ENCODE results near the gene ST6GALNAC2. TPM values are rescaled to one million over a fixed set of nuclear protein-coding genes. Genes with fewer than 3 reads are reported as not detected.

Gene ST6GALNAC2
- total and polyA plus RNA-seq, 8 donors = 1.2 to 17.8 (median 4.7) TPM

DNA sequence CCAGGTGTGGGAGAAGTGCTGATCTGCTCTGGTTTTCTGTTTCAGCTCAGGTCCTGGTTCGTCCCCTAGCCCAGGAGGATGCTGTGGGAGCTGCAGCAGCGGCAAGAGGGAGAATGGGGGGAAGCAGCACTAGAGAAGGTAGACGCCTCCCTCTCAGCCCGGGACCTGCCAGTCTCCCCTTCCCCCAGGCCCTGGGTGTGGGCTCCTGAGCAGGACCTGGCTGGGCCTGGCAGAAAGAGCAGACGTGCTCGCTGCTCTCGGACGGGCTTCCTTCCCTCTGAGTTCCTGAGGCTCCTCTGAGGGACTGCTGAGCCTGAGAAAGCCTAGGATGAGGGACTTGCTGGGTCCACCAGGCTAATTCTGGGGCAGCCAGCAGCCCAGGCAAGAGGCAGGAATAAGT is 42.7 kb downstream of the ST6GALNAC2 start:
- peak overlapping the region in 1 of 5 donors; percentile 8 for H3K27ac ChIP-seq
- DNase-seq = no peak
- H3K9me3 ChIP-seq = no peaks in the 10 kb centered on the region
- intact Hi-C loops (cut with DNase I; ENCODE audit: low total_unique reads) = no loop called here
- no peaks in the 10 kb centered on the region for H3K36me3 ChIP-seq
- TF ChIP-seq, protein P1, sequence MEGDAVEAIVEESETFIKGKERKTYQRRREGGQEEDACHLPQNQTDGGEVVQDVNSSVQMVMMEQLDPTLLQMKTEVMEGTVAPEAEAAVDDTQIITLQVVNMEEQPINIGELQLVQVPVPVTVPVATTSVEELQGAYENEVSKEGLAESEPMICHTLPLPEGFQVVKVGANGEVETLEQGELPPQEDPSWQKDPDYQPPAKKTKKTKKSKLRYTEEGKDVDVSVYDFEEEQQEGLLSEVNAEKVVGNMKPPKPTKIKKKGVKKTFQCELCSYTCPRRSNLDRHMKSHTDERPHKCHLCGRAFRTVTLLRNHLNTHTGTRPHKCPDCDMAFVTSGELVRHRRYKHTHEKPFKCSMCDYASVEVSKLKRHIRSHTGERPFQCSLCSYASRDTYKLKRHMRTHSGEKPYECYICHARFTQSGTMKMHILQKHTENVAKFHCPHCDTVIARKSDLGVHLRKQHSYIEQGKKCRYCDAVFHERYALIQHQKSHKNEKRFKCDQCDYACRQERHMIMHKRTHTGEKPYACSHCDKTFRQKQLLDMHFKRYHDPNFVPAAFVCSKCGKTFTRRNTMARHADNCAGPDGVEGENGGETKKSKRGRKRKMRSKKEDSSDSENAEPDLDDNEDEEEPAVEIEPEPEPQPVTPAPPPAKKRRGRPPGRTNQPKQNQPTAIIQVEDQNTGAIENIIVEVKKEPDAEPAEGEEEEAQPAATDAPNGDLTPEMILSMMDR (IDR thresholded peaks at IDR 0.05) = no peak
- TF ChIP-seq EP300 (IDR thresholded peaks at IDR 0.05) = no peak
- TF ChIP-seq POLR2A (IDR thresholded peaks at IDR 0.05) = no peak
- no peak for TF ChIP-seq POLR2AphosphoS5 (IDR thresholded peaks at IDR 0.05)
- H3K27me3 ChIP-seq = peaks cover 2 to 58% (median 15%) of the 10 kb centered on the region in 3 donors
- H3K4me3 ChIP-seq = no peak overlapping the region
- WGBS, 5 donors = 78 to 91% (median 88%) methylated on average over 8 of the region's 8 CpGs
- peaks cover 42 to 73% (median 64%) of the 10 kb centered on the region in 4 donors for H3K4me1 ChIP-seq

DNA sequence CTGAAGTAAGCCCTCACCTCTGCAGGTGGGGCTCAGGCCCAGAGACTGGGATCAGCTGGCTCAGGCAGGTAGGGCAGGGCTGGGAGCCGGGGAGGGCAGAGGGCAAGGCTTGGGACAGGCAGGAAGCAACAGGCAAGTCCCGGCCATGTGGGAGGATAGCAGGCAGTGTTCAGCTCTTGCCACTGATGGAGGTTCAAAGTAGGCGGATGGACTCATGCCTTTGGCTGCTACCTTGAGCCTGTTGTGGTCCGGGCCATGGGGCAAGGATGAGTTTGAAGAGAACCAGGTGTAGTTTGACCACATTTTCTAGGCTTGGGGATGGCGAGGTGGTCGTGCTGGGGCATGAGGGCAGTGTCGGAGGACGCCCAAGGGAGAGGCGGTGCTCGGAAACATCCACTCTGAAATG is 43.1 kb downstream of the ST6GALNAC2 start:
- TF ChIP-seq POLR2A (IDR thresholded peaks at IDR 0.05) = no peak
- no peak for TF ChIP-seq POLR2AphosphoS5 (IDR thresholded peaks at IDR 0.05)
- no peak for TF ChIP-seq EP300 (IDR thresholded peaks at IDR 0.05)
- TF ChIP-seq, protein P1 (IDR thresholded peaks at IDR 0.05) = no peak
- H3K27ac ChIP-seq = peak overlapping the region in 3 of 5 donors; percentile 11 to 75 (median 47)
- H3K4me3 ChIP-seq = no peak overlapping the region
- DNase-seq = no peak
- intact Hi-C loops (cut with DNase I; ENCODE audit: low total_unique reads) = no loop called here
- H3K9me3 ChIP-seq = no peaks in the 10 kb centered on the region
- H3K27me3 ChIP-seq = peaks cover 5 to 63% (median 19%) of the 10 kb centered on the region in 3 donors
- peaks cover 42 to 74% (median 67%) of the 10 kb centered on the region in 4 donors for H3K4me1 ChIP-seq
- no peaks in the 10 kb centered on the region for H3K36me3 ChIP-seq
- WGBS, 5 donors = 77 to 90% (median 82%) methylated on average over 10 of the region's 10 CpGs

DNA sequence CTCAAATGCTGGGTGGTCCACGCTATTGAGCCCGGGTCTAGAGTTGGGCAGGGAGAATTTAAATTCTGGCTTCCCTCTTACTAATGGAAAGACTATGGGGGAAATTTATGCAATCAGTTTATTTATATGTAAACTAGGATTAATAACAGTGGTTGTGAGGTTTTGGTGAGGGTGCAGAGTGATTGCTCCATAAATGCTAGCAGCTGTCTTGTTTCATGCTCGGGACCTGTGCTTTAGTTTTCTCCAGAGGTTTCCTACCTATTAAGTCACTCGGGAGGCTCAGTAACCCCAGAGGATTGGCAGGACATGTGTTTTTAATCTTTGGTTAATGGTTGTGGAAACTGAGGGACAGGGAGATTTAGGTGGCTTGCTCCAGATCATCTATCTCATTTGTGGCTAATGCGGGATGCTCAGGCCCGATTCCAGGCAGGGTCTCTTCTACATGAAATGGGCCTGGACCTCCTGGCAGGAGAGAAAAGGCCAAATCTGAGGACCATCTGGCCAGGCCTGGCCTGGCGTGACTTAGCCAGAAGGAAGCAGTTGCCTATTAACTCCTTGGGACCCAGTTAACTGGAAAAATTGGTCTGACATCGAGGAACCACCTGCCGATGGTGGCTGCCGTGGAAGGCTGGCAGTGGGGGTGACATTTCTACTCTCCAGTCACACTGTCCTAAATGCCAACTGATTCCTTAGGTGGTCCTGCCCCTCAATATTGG is 43.8 kb downstream of the ST6GALNAC2 start:
- no peak overlapping the region for H3K4me3 ChIP-seq
- no peaks in the 10 kb centered on the region for H3K36me3 ChIP-seq
- TF ChIP-seq, protein P1 (IDR thresholded peaks at IDR 0.05) = no peak
- TF ChIP-seq POLR2AphosphoS5 (IDR thresholded peaks at IDR 0.05) = peak in 2 of 3 donors; percentile 15 to 31
- no peak for TF ChIP-seq POLR2A (IDR thresholded peaks at IDR 0.05)
- TF ChIP-seq EP300 (IDR thresholded peaks at IDR 0.05) = no peak
- 76 to 90% (median 81%) methylated on average over 10 of the region's 10 CpGs for WGBS, 5 donors
- H3K9me3 ChIP-seq = no peaks in the 10 kb centered on the region
- intact Hi-C loops (cut with DNase I; ENCODE audit: low total_unique reads) = no loop called here
- DNase-seq = no peak
- peak overlapping the region in 3 of 5 donors; percentile 47 to 75 (median 71) for H3K27ac ChIP-seq
- H3K27me3 ChIP-seq = peaks cover 5 to 69% (median 23%) of the 10 kb centered on the region in 3 donors
- peaks cover 40 to 73% (median 64%) of the 10 kb centered on the region in 4 donors for H3K4me1 ChIP-seq

DNA sequence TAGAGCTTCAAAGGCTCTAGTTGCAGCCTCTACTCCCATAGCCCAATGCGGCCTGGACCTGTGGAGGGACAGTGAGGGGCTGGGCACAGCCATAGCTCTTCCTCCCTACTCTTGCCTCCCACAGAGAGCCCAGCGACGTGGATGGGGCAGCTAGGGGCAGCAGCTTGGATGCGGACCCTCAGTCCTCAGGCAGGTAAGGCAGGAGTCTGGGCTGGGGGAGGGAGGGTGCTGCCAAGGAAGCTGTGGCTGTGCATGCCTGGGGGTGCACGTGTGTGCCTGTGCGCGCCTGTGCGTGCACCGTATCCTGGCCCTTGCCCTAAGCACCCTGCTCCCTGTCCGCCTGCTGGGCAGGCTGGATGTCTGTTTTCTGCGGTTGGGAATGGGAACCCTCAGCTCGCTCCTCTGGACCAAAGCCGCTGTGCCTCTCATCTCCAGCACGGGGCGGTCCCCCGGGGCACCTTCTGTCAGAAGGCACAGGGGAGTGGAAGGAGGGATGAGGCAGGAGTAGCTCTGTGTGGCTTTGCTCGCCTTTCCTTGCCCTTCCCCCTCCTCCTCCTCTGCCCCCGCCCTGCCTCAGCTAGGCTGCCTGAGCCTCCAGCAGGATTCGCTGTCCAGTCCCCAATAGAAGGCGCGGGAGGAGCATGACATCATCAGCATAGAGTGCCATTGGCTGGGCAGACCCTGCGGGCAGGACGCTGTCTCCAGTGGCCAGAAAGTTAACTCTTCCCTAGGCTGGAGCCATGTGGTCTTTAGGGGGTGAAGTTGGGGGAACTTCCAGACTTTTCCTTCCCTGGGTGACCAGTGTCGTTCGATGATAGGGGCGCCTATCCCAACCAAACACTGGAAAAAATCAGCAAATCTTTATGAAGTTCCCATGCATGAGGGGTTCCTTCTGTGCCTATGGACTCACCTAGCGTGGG is 45.0 kb downstream of the ST6GALNAC2 start:
- Histone ChIP-seq H3K27me3 (peaks cover 5 to 82% (median 27%) of the 10 kb centered on the region in 3 donors), H3K4me3 (peak overlapping the region; percentile 30 to 45 (median 40)), H3K27ac (peak overlapping the region; percentile 22 to 75 (median 47)), H3K9me3 (no peaks in the 10 kb centered on the region), H3K4me1 (peaks cover 28 to 65% (median 58%) of the 10 kb centered on the region in 4 donors), H3K36me3 (no peaks in the 10 kb centered on the region)
- intact Hi-C loops (cut with DNase I; ENCODE audit: low total_unique reads) = no loop called here
- TF ChIP-seq, protein P1 (IDR thresholded peaks at IDR 0.05) = peak in 1 of 7 experiments; percentile 37
- no peak for TF ChIP-seq EP300 (IDR thresholded peaks at IDR 0.05)
- peak; percentile 12 to 78 (median 27) for TF ChIP-seq POLR2AphosphoS5 (IDR thresholded peaks at IDR 0.05)
- peak; percentile 92 to 98 for DNase-seq
- WGBS, 5 donors = 10 to 16% (median 10%) methylated on average over 21 to 27 of the region's 27 CpGs

All from stomach (tissue), 9 donors.